GM12878 (cell line): ENCODE measurements around the gene NONO. TPM values are rescaled to one million over a fixed set of nuclear protein-coding genes. Genes with fewer than 3 reads are reported as not detected.

Experiments
- ATAC-seq: fragments of 200-7000 bp; cut with Tn5 transposase; 3 replicates; pipeline ENCODE4 v1.9.1; 2020; ENCODE audit warnings: mild to moderate bottlenecking, moderate library complexity
- BruUV-seq: library from RNA; stranded (reverse); fragments of 400-500 nt; replicated peaks from 2 replicates; lab custom pipeline; 2021; lab: Mats Ljungman, UMichigan
- CTCF ChIA-PET: fragments of 300-600 bp; sonication (Branson Sonifier 250); formaldehyde crosslinking; extraction: SDS; loops from one replicate; lab custom pipeline; 2021; ENCODE audit warnings: inconsistent platforms; lab: Yijun Ruan, JAX
- POLR2A ChIA-PET: fragments of 350-600 bp; formaldehyde crosslinking; extraction: SDS; loops from one replicate; lab custom pipeline; 2021; ENCODE audit warnings: inconsistent platforms; lab: Charles Lee
- RAD21 ChIA-PET: fragments of 300-600 bp; sonication (Branson Sonifier 250); formaldehyde crosslinking; loops from one replicate; lab custom pipeline; 2023; ENCODE audit warnings: antibody characterized with exemption; ENCODE audit not compliant: unreplicated experiment; lab: Charles Lee
- SMC1A ChIA-PET: fragments of 300-600 bp; sonication (Branson Sonifier 250); formaldehyde crosslinking; loops from one replicate; lab custom pipeline; 2023; ENCODE audit not compliant: unreplicated experiment, uncharacterized antibody; lab: Charles Lee
- DNase-seq: peaks from one replicate; pipeline ENCODE4 v3.0.0-alpha.2; 2011; ENCODE audit warnings: low read depth, low spot score
- FAIRE-seq: peaks from 3 replicates; lab custom pipeline; 2011; peaks lifted over from hg19 to GRCh38; lab: Jason Lieb, UNC
- H2AFZ ChIP-seq: 2 replicates; pipeline ENCODE4 v1.6.0; 2011; ENCODE audit warnings: low read depth, low read length, control low read depth; ENCODE audit not compliant: control insufficient read depth
- H3K27ac ChIP-seq: 2 replicates; pipeline ENCODE4 v1.5.1; 2011; ENCODE audit warnings: control low read depth; ENCODE audit not compliant: control insufficient read depth, insufficient read depth
- H3K27me3 ChIP-seq, 2 experiments: replicated peaks in 1 of 2; 2 replicates each; pipeline versions ENCODE4 v1.6.0 to v1.6.1; 2011; ENCODE audit warnings: low read length in 1 of 2; ENCODE audit not compliant: control insufficient read depth in 2 of 2, insufficient read depth in 2 of 2
- H3K36me3 ChIP-seq, 2 experiments: 2 replicates each; pipeline ENCODE4 v1.5.1; 2011; ENCODE audit warnings: low read length in 1 of 2; ENCODE audit not compliant: control insufficient read depth in 2 of 2, insufficient read depth in 2 of 2
- H3K4me1 ChIP-seq: 2 replicates; pipeline ENCODE4 v1.6.1; 2011; ENCODE audit warnings: mild to moderate bottlenecking, low read length, moderate library complexity, mixed read lengths; ENCODE audit not compliant: control insufficient read depth, insufficient read depth
- H3K4me2 ChIP-seq: 2 replicates; pipeline ENCODE4 v1.6.0; 2011; ENCODE audit warnings: control low read depth; ENCODE audit not compliant: control insufficient read depth, insufficient read depth
- H3K4me3 ChIP-seq: fragments of 200-600 bp; sonication (generic); 2 replicates; pipeline ENCODE4 v1.5.1; 2016
- H3K79me2 ChIP-seq: 2 replicates; pipeline ENCODE4 v1.6.0; 2011; ENCODE audit warnings: low read length; ENCODE audit not compliant: control insufficient read depth, insufficient read depth
- H3K9ac ChIP-seq: 2 replicates; pipeline ENCODE4 v1.8.0; 2011; ENCODE audit warnings: low read length, control low read depth, mixed read lengths; ENCODE audit not compliant: control insufficient read depth, insufficient read depth
- H3K9me3 ChIP-seq: replicated peaks from 3 replicates; pipeline ENCODE4 v1.5.1; 2011; ENCODE audit warnings: mild to moderate bottlenecking, low read length; ENCODE audit not compliant: control insufficient read depth, insufficient read depth
- H4K20me1 ChIP-seq: 2 replicates; pipeline ENCODE4 v1.6.0; 2011; ENCODE audit not compliant: control insufficient read depth, insufficient read depth
- ATF7 ChIP-seq: fragments of 450-650 bp; IDR thresholded peaks from 2 replicates; pipeline ENCODE4 v1.6.1; 2016; ENCODE audit warnings: low read depth, mild to moderate bottlenecking
- CBFB ChIP-seq: IDR thresholded peaks from 2 replicates; pipeline ENCODE4 v1.6.1; 2016; ENCODE audit warnings: antibody characterized with exemption, low read depth
- CHD4 ChIP-seq: fragments of 200-600 bp; sonication (generic); IDR thresholded peaks from 2 replicates; pipeline ENCODE4 v1.6.1; 2016; ENCODE audit warnings: mild to moderate bottlenecking
- GATAD2B ChIP-seq: fragments of 450-650 bp; conservative IDR thresholded peaks from 2 replicates; pipeline ENCODE4 v1.6.1; 2017; ENCODE audit warnings: low read depth, mild to moderate bottlenecking, moderate library complexity
- IKZF1 ChIP-seq: fragments of 450-650 bp; conservative IDR thresholded peaks from 2 replicates; pipeline ENCODE4 v1.6.1; 2017; ENCODE audit warnings: antibody characterized with exemption, mild to moderate bottlenecking
- PML ChIP-seq: IDR thresholded peaks from 2 replicates; pipeline ENCODE4 v1.6.1; 2012; ENCODE audit warnings: low read length, inconsistent platforms
- RUNX3 ChIP-seq: IDR thresholded peaks from 2 replicates; pipeline ENCODE4 v1.6.1; 2012; ENCODE audit warnings: low read length, inconsistent platforms
- SIN3A ChIP-seq: IDR thresholded peaks from 2 replicates; pipeline ENCODE4 v1.6.1; 2012; ENCODE audit warnings: low read depth, low read length, improper control_type of control experiment
- SRF ChIP-seq, 2 experiments: IDR thresholded peaks; 2 replicates each; pipeline ENCODE4 v1.6.1; 2011; ENCODE audit warnings: low read depth in 2 of 2, low read length in 2 of 2, mild to moderate bottlenecking in 1 of 2, moderate library complexity in 1 of 2
- ZNF207 ChIP-seq: fragments of 450-650 bp; IDR thresholded peaks from 2 replicates; pipeline ENCODE4 v1.6.1; 2014; ENCODE audit warnings: antibody characterized with exemption, mild to moderate bottlenecking, borderline replicate concordance
- ZSCAN29 ChIP-seq: fragments of 450-650 bp; IDR thresholded peaks from 2 replicates; pipeline ENCODE4 v1.6.1; 2017; ENCODE audit warnings: mild to moderate bottlenecking, moderate library complexity
- WGBS: methylation state at CpG from one replicate; pipeline ENCODE4 v1.1.6; 2016; ENCODE audit warnings: low lambda C conversion rate; ENCODE audit not compliant: insufficient replicate concordance, insufficient coverage; ENCODE audit errors: missing lambda C conversion rate; 5-methylcytosine and 5-hydroxymethylcytosine counted together
- in situ Hi-C: fragments of 300-500 bp; cut with MboI; formaldehyde crosslinking; loops from 9 replicates; pipeline ENCODE4 v1.14.3; 2018; ENCODE audit warnings: mixed read lengths
- intact Hi-C: fragments of 100-400 bp; cut with micrococcal nuclease; formaldehyde crosslinking; loops from one replicate; pipeline ENCODE4 v1.14.2; 2022; ENCODE audit not compliant: unreplicated experiment
- polyA plus RNA-seq, 11 experiments: library from polyadenylated mRNA; depleted of rRNA in 4 of 11; unstranded in 6 of 11; stranded (reverse) in 5 of 11; fragments of >200 nt; fragmentation: Nextera tagmentation in 4 of 11; fragmentation: Illumina TruSeq in 1 of 11; extraction: Ambion mirVana in 4 of 11; extraction: Trizol in 1 of 11; gene quantifications; 1 replicate in 1 of 11; 2 replicates in 10 of 11; pipeline versions ENCODE4 v1.2.1 to v1.2.3, GENCODE V29; 2011 to 2016; ENCODE audit warnings: inconsistent platforms in 2 of 11, missing spikeins in 2 of 11, low read depth in 1 of 11
- total RNA-seq, 4 experiments: library from RNA; depleted of rRNA in 3 of 4; stranded (reverse); fragments of >200 nt in 3 of 4; fragmentation: Illumina TruSeq in 1 of 4; extraction: Trizol in 1 of 4; gene quantifications; 2 replicates each; pipeline versions ENCODE4 v1.2.1 to v1.2.3, GENCODE V29; 2013 to 2021
- TF ChIP-seq, protein P1 (sequence below): IDR thresholded peaks from 2 replicates; pipeline ENCODE4 v1.6.1; 2012; ENCODE audit warnings: improper control_type of control experiment, low read depth, low read length; ENCODE audit not compliant: insufficient replicate concordance
- TF ChIP-seq, protein P2 (sequence below): fragments of 450-650 bp; IDR thresholded peaks from 2 replicates; pipeline ENCODE4 v1.6.1; 2017; ENCODE audit warnings: mild to moderate bottlenecking, moderate library complexity
- TF ChIP-seq, protein P3 (sequence below): fragments of 450-650 bp; IDR thresholded peaks from 2 replicates; pipeline ENCODE4 v1.6.1; 2018; ENCODE audit warnings: borderline replicate concordance, mild to moderate bottlenecking; ENCODE audit not compliant: partially characterized antibody

The NONO gene
- total and polyA plus RNA-seq, 10 of the 15 experiments (the other 5 are each of a cell fraction or from before 2014, with no cell fraction given), result 206 to 505 (median 373) TPM

DNA sequence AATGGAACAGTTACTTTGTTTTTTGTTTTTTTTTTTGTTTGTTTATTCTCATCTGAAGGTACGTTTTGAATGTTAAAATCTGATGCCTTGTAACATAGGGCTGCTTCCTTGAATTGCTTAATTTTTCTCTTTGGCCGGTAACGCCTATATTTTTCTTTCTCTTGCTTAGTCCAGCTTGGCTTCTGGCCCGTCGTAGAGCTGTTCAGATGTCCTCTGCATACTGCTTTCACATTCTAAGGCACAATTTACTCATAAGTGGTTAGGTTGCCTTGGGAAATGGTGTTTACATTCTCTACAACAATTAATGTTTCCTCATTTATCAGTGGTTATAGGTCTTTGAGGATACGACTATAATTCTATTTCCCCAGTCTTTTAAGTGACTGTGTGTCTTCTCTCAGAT is 7.9 kb downstream of the NONO start:
- ChIA-PET POLR2A (interaction anchor here (1.2 kb wide), 1 partner anchor 8 kb away, joined by 3 read pairs; the partner anchor contains the start of gene NONO), RAD21 (no interaction called here)
- intact Hi-C loops (no loop called here), in situ Hi-C loops (no loop called here)
- H4K20me1 ChIP-seq, result no peaks in the 10 kb centered on the region
- TF ChIP-seq RUNX3 (no peak), ZNF207 (no peak), ZSCAN29 (no peak), CBFB (no peak), CHD4 (no peak), GATAD2B (no peak), IKZF1 (no peak), SRF (IDR thresholded peaks at IDR 0.05; ENCODE audit: low read depth in 2 of 2, low read length in 2 of 2) (no peak), SIN3A (no peak), PML (no peak), ATF7 (no peak)
- TF ChIP-seq, protein P1, sequence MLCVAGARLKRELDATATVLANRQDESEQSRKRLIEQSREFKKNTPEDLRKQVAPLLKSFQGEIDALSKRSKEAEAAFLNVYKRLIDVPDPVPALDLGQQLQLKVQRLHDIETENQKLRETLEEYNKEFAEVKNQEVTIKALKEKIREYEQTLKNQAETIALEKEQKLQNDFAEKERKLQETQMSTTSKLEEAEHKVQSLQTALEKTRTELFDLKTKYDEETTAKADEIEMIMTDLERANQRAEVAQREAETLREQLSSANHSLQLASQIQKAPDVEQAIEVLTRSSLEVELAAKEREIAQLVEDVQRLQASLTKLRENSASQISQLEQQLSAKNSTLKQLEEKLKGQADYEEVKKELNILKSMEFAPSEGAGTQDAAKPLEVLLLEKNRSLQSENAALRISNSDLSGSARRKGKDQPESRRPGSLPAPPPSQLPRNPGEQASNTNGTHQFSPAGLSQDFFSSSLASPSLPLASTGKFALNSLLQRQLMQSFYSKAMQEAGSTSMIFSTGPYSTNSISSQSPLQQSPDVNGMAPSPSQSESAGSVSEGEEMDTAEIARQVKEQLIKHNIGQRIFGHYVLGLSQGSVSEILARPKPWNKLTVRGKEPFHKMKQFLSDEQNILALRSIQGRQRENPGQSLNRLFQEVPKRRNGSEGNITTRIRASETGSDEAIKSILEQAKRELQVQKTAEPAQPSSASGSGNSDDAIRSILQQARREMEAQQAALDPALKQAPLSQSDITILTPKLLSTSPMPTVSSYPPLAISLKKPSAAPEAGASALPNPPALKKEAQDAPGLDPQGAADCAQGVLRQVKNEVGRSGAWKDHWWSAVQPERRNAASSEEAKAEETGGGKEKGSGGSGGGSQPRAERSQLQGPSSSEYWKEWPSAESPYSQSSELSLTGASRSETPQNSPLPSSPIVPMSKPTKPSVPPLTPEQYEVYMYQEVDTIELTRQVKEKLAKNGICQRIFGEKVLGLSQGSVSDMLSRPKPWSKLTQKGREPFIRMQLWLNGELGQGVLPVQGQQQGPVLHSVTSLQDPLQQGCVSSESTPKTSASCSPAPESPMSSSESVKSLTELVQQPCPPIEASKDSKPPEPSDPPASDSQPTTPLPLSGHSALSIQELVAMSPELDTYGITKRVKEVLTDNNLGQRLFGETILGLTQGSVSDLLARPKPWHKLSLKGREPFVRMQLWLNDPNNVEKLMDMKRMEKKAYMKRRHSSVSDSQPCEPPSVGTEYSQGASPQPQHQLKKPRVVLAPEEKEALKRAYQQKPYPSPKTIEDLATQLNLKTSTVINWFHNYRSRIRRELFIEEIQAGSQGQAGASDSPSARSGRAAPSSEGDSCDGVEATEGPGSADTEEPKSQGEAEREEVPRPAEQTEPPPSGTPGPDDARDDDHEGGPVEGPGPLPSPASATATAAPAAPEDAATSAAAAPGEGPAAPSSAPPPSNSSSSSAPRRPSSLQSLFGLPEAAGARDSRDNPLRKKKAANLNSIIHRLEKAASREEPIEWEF, result no peak
- TF ChIP-seq, protein P2, sequence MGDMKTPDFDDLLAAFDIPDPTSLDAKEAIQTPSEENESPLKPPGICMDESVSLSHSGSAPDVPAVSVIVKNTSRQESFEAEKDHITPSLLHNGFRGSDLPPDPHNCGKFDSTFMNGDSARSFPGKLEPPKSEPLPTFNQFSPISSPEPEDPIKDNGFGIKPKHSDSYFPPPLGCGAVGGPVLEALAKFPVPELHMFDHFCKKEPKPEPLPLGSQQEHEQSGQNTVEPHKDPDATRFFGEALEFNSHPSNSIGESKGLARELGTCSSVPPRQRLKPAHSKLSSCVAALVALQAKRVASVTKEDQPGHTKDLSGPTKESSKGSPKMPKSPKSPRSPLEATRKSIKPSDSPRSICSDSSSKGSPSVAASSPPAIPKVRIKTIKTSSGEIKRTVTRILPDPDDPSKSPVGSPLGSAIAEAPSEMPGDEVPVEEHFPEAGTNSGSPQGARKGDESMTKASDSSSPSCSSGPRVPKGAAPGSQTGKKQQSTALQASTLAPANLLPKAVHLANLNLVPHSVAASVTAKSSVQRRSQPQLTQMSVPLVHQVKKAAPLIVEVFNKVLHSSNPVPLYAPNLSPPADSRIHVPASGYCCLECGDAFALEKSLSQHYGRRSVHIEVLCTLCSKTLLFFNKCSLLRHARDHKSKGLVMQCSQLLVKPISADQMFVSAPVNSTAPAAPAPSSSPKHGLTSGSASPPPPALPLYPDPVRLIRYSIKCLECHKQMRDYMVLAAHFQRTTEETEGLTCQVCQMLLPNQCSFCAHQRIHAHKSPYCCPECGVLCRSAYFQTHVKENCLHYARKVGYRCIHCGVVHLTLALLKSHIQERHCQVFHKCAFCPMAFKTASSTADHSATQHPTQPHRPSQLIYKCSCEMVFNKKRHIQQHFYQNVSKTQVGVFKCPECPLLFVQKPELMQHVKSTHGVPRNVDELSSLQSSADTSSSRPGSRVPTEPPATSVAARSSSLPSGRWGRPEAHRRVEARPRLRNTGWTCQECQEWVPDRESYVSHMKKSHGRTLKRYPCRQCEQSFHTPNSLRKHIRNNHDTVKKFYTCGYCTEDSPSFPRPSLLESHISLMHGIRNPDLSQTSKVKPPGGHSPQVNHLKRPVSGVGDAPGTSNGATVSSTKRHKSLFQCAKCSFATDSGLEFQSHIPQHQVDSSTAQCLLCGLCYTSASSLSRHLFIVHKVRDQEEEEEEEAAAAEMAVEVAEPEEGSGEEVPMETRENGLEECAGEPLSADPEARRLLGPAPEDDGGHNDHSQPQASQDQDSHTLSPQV, result no peak
- TF ChIP-seq, protein P3, sequence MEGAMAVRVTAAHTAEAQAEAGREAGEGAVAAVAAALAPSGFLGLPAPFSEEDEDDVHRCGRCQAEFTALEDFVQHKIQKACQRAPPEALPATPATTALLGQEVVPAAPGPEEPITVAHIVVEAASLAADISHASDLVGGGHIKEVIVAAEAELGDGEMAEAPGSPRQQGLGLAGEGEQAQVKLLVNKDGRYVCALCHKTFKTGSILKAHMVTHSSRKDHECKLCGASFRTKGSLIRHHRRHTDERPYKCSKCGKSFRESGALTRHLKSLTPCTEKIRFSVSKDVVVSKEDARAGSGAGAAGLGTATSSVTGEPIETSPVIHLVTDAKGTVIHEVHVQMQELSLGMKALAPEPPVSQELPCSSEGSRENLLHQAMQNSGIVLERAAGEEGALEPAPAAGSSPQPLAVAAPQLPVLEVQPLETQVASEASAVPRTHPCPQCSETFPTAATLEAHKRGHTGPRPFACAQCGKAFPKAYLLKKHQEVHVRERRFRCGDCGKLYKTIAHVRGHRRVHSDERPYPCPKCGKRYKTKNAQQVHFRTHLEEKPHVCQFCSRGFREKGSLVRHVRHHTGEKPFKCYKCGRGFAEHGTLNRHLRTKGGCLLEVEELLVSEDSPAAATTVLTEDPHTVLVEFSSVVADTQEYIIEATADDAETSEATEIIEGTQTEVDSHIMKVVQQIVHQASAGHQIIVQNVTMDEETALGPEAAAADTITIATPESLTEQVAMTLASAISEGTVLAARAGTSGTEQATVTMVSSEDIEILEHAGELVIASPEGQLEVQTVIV, result no peak
- TF ChIP-seq, all 136 proteins: peak for 0
- ATAC-seq (no peak), FAIRE-seq (no peak), DNase-seq (no peak)
- ChIA-PET CTCF (no interaction called here), SMC1A (no interaction called here)
- no peak overlapping the region for H2AFZ ChIP-seq
- 82% methylated on average over 6 of the region's 6 CpGs for WGBS
- no peaks in the 10 kb centered on the region for H3K4me1 ChIP-seq
- no TSS peak for BruUV-seq
- H3K9ac ChIP-seq, result no peak overlapping the region
- H3K27ac ChIP-seq, result no peak overlapping the region
- no peaks in the 10 kb centered on the region for H3K9me3 ChIP-seq
- no peak overlapping the region for H3K4me2 ChIP-seq
- H3K36me3 ChIP-seq, result peaks cover 0 to 11% of the 10 kb centered on the region in 2 experiments; a peak in 3 of 4 replicates
- H3K4me3 ChIP-seq, result no peak overlapping the region
- no peaks in the 10 kb centered on the region for H3K27me3 ChIP-seq
- H3K79me2 ChIP-seq, result peaks cover 30% of the 10 kb centered on the region
